Bronchus fibroblast of lung (primary cell): ENCODE results near the gene PSMA7. TPM values are rescaled to one million over a fixed set of nuclear protein-coding genes. Genes with fewer than 3 reads are reported as not detected.

ENCODE experiments used
- total RNA-seq: library from RNA; depleted of rRNA; stranded (reverse); fragments of >200 nt; gene quantifications from 2 replicates; pipeline ENCODE4 v1.2.3, GENCODE V29; 2015

The PSMA7 gene
- total RNA-seq = 497 and 513 TPM in 2 replicates

DNA sequence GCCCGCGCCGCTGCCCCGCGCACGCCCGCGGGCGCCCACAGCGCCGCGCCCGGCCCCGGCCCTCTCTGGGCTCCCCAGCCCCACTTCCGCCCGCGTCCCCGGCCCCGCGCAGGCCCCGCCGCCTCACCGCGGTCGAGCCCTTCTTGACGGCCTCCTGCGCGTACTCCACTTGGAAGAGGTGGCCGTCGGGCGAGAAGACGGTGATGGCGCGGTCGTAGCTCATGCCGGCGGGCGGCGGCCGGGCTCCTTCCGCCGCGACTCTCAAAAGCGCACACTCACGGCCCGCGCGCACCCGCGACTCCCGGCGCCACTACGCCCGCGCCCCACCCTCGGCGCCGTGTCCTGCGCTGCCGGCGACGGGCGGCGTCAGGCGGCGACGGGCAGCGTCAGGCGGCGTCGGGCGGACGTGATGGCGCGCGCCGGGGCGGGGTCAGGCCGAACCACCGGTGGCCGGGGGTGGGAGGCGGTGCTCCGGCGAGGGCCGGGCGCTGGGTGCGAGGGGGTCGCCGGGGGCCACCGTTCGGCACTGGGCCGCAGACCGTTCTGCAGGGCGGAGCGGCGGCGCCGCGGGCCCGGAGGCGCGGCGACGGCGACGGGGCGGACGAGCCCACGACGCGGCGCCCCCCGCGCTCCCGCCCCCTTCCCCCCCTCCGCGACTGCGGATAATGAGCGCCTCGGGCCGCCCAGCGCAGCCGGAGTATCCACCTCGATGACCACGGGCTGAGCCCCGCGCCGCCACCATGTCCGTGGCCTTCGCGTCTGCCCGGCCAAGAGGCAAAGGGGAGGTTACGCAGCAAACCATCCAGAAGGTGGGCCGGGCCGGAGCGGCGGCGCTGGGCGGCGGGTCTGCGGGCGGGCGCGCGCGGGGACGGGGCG, at the start of gene PSMA7, which contains the start of gene SS18L1:
PSMA7 (minus strand) TSS at position 314 of the 876 bp plus-strand sequence; CDS start at position 223, 91 bp downstream.
SS18L1 (plus strand) TSS at position 689 of the 876 bp plus-strand sequence; CDS start at position 741, 52 bp downstream.

DNA sequence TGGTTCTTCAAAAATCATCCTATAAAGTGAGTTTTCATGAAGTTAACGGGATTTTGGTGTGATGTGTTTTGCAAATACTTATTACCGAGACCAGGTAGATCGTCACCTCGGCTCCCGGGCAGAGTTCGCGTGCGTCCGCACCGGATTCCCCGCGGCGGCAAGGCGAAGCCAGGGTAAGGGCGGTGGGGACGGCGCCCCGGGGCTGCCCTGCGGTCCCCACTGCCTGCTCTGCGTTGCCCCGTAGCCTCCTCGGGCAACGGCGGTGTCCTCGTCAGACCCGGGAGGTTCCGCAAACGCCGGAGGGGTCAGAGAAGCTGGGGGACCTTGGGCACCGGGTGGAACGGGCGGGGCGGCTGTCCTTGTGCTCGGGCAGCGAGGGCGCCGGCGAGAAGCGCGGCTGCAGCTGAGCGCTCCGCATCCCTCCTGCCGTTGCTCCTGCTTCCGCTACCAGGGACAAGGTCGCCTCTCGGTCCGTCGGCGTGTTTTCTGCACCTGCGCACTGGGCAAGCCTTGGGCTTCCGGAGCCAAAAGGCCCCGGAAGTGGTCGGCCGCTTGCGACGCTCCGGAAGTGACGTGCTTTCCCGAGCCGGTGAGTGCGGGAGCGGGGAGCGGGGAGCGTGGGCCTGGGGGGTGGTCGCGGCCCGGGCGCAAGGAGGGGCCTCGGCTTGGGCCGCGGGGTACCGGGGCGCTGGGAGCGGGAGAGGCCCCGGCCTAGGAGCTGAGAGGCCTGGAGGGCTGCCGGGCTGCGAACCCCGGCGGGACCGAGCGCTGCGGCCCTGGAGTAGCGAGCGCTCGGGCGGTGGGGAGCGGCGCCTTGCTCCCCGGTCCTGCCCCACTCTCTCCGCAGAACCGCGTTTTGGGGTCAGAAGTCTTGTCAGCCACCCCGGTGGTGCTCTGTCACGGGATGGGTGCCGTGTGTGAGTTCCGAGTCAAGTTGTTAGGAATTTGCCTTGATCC, 39.6 kb upstream of the PSMA7 start, which contains the start of gene MTG2:
MTG2 (plus strand) TSS at position 560 of the 957 bp plus-strand sequence. CDS start 10,393 bp downstream, outside the sequence.

DNA sequence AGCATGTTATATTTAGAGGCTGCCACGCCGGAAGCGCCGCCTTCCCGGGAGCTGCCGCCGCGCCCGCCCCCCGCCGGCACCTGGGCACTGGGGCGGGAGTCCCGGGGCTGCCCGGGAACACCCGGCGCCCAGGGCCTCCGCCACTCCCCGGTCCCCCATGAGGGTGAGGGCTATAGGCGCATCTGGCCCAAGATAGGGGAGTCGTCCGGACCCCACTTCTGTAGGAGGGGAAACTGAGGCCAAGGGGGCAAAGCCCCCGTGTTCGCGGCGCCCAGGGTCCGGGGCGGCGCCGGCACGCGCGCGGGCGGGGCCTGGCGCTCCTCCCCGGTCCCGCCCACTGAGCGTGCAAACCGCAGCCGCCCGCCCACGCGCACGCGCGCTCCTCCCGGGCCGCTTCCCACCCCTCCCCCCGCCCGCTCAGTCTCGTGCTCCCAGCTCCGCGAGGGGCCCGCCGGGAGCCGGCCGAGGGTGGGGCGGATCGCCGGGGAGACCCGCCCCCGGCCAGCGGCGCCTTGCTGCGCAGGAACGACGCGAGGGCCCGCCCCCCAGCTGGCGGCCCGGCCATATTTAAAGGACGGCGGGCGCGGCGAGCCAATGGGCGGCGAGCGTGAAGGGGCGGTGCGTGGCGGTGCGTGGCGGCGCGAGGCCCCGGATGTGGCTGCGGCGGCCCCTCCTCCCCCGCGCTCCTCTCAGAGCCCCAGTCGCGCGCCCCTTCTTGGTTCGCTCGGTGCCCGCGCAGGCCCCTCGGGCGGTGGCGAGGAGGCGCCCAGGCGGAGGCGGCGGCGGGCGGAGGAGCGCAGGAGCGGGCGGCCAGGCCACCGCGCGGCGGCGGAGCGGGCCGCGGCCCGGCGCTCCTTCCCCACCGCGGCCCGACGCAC, 21.2 kb downstream of the PSMA7 start, which contains the start of gene LSM14B:
LSM14B (plus strand) TSS at position 700 of the 878 bp plus-strand sequence. CDS start 192 bp downstream, outside the sequence.

Other genes with a start within 250 kb of the PSMA7 start
- gene TAF4, start 77.5 kb downstream of the PSMA7 start, total RNA-seq = 2.5 and 4.5 TPM in 2 replicates
- 26.9 and 27.6 TPM in 2 replicates for gene LSM14B, start 20.9 kb downstream of the PSMA7 start, total RNA-seq
- gene SS18L1, start 375 bp upstream of the PSMA7 start, total RNA-seq = 6.1 and 6.7 TPM in 2 replicates
- 23.3 and 24.5 TPM in 2 replicates for gene MTG2, start 39.6 kb upstream of the PSMA7 start, total RNA-seq
- not detected in 2 replicates for gene HRH3, start 76.9 kb upstream of the PSMA7 start, total RNA-seq
- 11.9 and 14.0 TPM in 2 replicates for gene OSBPL2, start 95.1 kb upstream of the PSMA7 start, total RNA-seq
- 192 and 194 TPM in 2 replicates for gene ADRM1, start 159.6 kb upstream of the PSMA7 start, total RNA-seq
- gene LAMA5, start 223.9 kb upstream of the PSMA7 start, total RNA-seq = 25.7 and 32.1 TPM in 2 replicates
- gene RPS21, start 243.7 kb upstream of the PSMA7 start, total RNA-seq = 3,175 and 3,644 TPM in 2 replicates